SK-N-SH (cell line): Measurements from ENCODE around the gene NSMCE1.

ENCODE experiments used
- MXI1 ChIP-seq: IDR thresholded peaks from 2 replicates; pipeline ENCODE4 v1.6.1; 2012; ENCODE audit warnings: mild to moderate bottlenecking, low read depth, low read length, improper control_type of control experiment
- POLR2AphosphoS5 ChIP-seq: IDR thresholded peaks from 2 replicates; pipeline ENCODE4 v1.6.1; 2012; ENCODE audit warnings: low read depth, low read length
- TCF12 ChIP-seq: IDR thresholded peaks from 2 replicates; pipeline ENCODE4 v1.4.0; 2012
- YY1 ChIP-seq: IDR thresholded peaks from 2 replicates; pipeline ENCODE4 v1.4.0; 2012; ENCODE audit warnings: low read depth, mild to moderate bottlenecking
- TF ChIP-seq, protein P1 (sequence below): IDR thresholded peaks from 2 replicates; pipeline ENCODE4 v1.4.0; 2012; ENCODE audit warnings: low read depth

DNA sequence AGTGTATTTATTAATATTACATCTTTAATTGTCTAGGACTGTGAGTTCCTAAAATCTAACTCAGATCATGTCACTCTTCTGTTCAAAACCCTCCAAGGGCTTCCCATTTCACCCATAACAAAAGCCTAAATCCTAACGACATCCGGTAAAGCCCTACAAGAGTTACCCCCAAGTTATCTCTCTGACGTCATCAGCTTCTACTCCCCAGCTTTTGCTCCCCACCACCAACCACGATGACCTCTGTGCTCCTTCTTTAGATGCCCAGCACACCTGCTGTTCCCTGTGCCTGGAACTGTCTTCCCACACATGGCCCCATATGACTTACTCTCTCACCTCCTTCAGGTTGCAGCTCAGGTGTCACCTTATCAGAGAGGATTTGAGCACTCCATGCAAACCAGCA, 71.6 kb downstream of the NSMCE1 start:
- TF ChIP-seq MXI1 (no peak), TCF12 (no peak), POLR2AphosphoS5 (no peak), YY1 (no peak)
- TF ChIP-seq, protein P1, sequence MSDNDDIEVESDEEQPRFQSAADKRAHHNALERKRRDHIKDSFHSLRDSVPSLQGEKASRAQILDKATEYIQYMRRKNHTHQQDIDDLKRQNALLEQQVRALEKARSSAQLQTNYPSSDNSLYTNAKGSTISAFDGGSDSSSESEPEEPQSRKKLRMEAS = no peak
